Esophagus squamous epithelium (tissue), 5 donors: ENCODE measurements around the gene ERC1. TPM values are rescaled to one million over a fixed set of nuclear protein-coding genes. Genes with fewer than 3 reads are reported as not detected.
A peak's percentile ranks its signal among the peaks of the same experiment; 100 is the strongest.

Source experiments
- DNase-seq: peaks from one replicate; lab custom pipeline; 2025; lab: John Stamatoyannopoulos, UW
- H3K27ac ChIP-seq, 4 donors: fragments of 200-600 bp; sonication (generic); one replicate each; pipeline ENCODE4 v1.5.1; 2016 to 2019; ENCODE audit warnings: mild to moderate bottlenecking in 1 of 4
- H3K27me3 ChIP-seq, 4 donors: fragments of 200-600 bp; sonication (generic); 1 replicate in 3 of 4; 2 replicates in 1 of 4; pipeline versions ENCODE4 v1.5.1 to v1.6.0; 2017 to 2021; ENCODE audit warnings: antibody characterized with exemption in 1 of 4
- H3K36me3 ChIP-seq, 3 donors: fragments of 200-600 bp; sonication (generic); one replicate each; pipeline ENCODE4 v1.5.1; 2016 to 2019
- H3K4me1 ChIP-seq, 3 donors: fragments of 200-600 bp; sonication (generic); one replicate each; pipeline ENCODE4 v1.5.1; 2017 to 2019
- H3K4me3 ChIP-seq, 4 donors: fragments of 200-600 bp; sonication (generic); 1 replicate in 3 of 4; 2 replicates in 1 of 4; pipeline ENCODE4 v1.5.1; 2016 to 2019; ENCODE audit warnings: mild to moderate bottlenecking in 2 of 4, moderate library complexity in 1 of 4
- H3K9me3 ChIP-seq, 3 donors: fragments of 200-600 bp; sonication (generic); one replicate each; pipeline ENCODE4 v1.5.1; 2016 to 2019
- POLR2A ChIP-seq, 4 donors: fragments of 450-650 bp; IDR thresholded peaks; one replicate each; pipeline ENCODE4 v1.6.1; 2017; ENCODE audit warnings: antibody characterized with exemption in 4 of 4, mild to moderate bottlenecking in 4 of 4, moderate library complexity in 3 of 4
- WGBS, 2 donors: methylation state at CpG; one replicate each; pipeline ENCODE4 v1.1.5; 2018; 5-methylcytosine and 5-hydroxymethylcytosine counted together
- intact Hi-C: fragments of 100-400 bp; cut with DNase I; formaldehyde crosslinking; loops from one replicate; pipeline ENCODE4 v1.15.0; 2022
- total RNA-seq, 4 donors: library from RNA; depleted of rRNA; stranded (reverse); fragments of >200 nt; gene quantifications; one replicate each; pipeline ENCODE4 v1.1.0, GENCODE V29; 2016
- TF ChIP-seq, protein P1 (sequence below), 6 experiments: fragments of 450-650 bp in 4 of 6; fragments of 200-600 bp in 2 of 6; sonication (generic) in 2 of 6; IDR thresholded peaks; one replicate each; pipeline ENCODE4 v1.5.1; 2016 to 2019; ENCODE audit warnings: antibody characterized with exemption in 6 of 6, mild to moderate bottlenecking in 4 of 6, moderate library complexity in 4 of 6
- donor health status: DM: yes; HTN: yes; CAD: no.

Gene ERC1
- total RNA-seq, 4 donors from 2014 or later: 19.0 to 50.7 (median 37.5) TPM

DNA sequence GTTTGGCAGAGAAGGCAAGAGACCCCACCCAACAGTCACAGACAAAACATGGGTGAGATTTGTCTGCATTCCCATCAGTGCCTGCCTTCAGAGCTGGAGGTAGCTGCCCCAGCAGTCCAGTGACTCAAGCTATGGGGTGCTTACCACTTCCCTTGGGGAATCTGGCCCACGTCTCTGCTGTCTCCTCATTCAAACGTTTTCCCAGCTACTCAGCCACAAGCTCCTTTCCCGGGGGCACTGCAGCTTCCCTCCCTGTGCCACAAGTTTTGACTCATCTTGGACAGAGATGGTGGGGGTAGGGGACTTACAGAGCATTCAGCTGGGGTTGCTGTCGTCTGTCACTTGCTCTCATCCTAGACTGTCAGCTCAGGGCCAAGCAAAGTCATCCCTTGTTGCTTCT, 536.8 kb downstream of the ERC1 start:
- DNase-seq: no peak
- peaks cover 13 to 28% (median 23%) of the 10 kb centered on the region in 3 donors for H3K4me1 ChIP-seq
- no peaks in the 10 kb centered on the region for H3K9me3 ChIP-seq
- TF ChIP-seq POLR2A (IDR thresholded peaks at IDR 0.05): no peak
- TF ChIP-seq, protein P1, sequence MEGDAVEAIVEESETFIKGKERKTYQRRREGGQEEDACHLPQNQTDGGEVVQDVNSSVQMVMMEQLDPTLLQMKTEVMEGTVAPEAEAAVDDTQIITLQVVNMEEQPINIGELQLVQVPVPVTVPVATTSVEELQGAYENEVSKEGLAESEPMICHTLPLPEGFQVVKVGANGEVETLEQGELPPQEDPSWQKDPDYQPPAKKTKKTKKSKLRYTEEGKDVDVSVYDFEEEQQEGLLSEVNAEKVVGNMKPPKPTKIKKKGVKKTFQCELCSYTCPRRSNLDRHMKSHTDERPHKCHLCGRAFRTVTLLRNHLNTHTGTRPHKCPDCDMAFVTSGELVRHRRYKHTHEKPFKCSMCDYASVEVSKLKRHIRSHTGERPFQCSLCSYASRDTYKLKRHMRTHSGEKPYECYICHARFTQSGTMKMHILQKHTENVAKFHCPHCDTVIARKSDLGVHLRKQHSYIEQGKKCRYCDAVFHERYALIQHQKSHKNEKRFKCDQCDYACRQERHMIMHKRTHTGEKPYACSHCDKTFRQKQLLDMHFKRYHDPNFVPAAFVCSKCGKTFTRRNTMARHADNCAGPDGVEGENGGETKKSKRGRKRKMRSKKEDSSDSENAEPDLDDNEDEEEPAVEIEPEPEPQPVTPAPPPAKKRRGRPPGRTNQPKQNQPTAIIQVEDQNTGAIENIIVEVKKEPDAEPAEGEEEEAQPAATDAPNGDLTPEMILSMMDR (IDR thresholded peaks at IDR 0.05): no peak
- WGBS, 2 donors: 43 to 44% methylated on average over 2 to 4 of the region's 4 CpGs
- no peak overlapping the region for H3K27ac ChIP-seq
- no peak overlapping the region for H3K4me3 ChIP-seq
- no peaks in the 10 kb centered on the region for H3K36me3 ChIP-seq
- intact Hi-C loops: no loop called here
- peaks cover 0 to 52% (median 5%) of the 10 kb centered on the region in 4 donors for H3K27me3 ChIP-seq

DNA sequence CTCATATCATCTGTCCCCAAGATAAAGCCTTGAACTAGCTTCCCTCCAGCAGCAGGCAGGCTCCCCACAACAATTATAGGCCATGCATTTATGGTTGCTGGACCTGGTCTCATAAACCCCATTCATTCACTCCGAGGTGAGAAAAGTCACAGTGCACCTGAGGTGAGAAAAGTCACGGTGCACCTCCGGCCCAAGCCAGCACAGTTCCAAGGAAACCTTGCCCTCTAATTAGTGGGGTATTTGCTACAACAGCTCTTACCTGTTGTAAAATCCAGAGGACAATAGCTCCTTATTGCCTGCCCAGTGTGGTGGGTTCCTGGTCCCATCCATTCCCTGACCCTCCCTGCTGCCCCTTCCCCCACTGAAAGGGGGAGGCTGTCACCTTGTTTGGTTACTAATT, 537.8 kb downstream of the ERC1 start:
- Histone ChIP-seq H3K27me3 (peaks cover 0 to 51% (median 5%) of the 10 kb centered on the region in 4 donors), H3K9me3 (no peaks in the 10 kb centered on the region), H3K27ac (no peak overlapping the region), H3K4me3 (no peak overlapping the region), H3K4me1 (peaks cover 13 to 38% (median 23%) of the 10 kb centered on the region in 3 donors), H3K36me3 (no peaks in the 10 kb centered on the region)
- TF ChIP-seq POLR2A (IDR thresholded peaks at IDR 0.05): no peak
- TF ChIP-seq, protein P1 (IDR thresholded peaks at IDR 0.05): no peak
- WGBS, 2 donors: 80 to 94% methylated on average over 3 of the region's 3 CpGs
- DNase-seq: no peak
- intact Hi-C loops: no loop called here

- no peak for DNase-seq
Observed at GRCh38 chr12:1529228-1529861, 538.3 kb downstream of the ERC1 start.

GRCh38 chr12:1529862-1530591, 539.0 kb downstream of the ERC1 start:
- DNase-seq: no peak
- intact Hi-C loops: no loop called here
- Histone ChIP-seq H3K4me3 (peak overlapping the region; percentile 54 to 81 (median 68)), H3K36me3 (no peaks in the 10 kb centered on the region), H3K27me3 (peaks cover 0 to 53% (median 5%) of the 10 kb centered on the region in 4 donors), H3K9me3 (no peaks in the 10 kb centered on the region), H3K4me1 (peaks cover 13 to 41% (median 23%) of the 10 kb centered on the region in 3 donors), H3K27ac (peak overlapping the region; percentile 7 to 73 (median 42))
- TF ChIP-seq POLR2A (IDR thresholded peaks at IDR 0.05): peak in 1 of 4 donors; percentile 12
- TF ChIP-seq, protein P1 (IDR thresholded peaks at IDR 0.05): no peak
- WGBS, 2 donors: 0 to 20% methylated on average over 2 to 3 of the region's 101 CpGs

More at GRCh38 chr12:1529228-1529861, 538.3 kb downstream of the ERC1 start:
- WGBS, 2 donors: 54 to 68% methylated on average over 11 of the region's 11 CpGs
- no peaks in the 10 kb centered on the region for H3K36me3 ChIP-seq
- intact Hi-C loops: no loop called here
- H3K4me1 ChIP-seq: peaks cover 13 to 41% (median 23%) of the 10 kb centered on the region in 3 donors
- peaks cover 0 to 49% (median 5%) of the 10 kb centered on the region in 4 donors for H3K27me3 ChIP-seq
- H3K9me3 ChIP-seq: no peaks in the 10 kb centered on the region
- no peak for TF ChIP-seq POLR2A (IDR thresholded peaks at IDR 0.05)
- TF ChIP-seq, protein P1 (IDR thresholded peaks at IDR 0.05): no peak
- peak overlapping the region; percentile 54 to 81 (median 68) for H3K4me3 ChIP-seq
- peak overlapping the region in 1 of 4 donors; percentile 73 for H3K27ac ChIP-seq
